Kidney (tissue), 14 donors: ENCODE results near the gene KDM3B. TPM values are rescaled to one million over a fixed set of nuclear protein-coding genes. Genes with fewer than 3 reads are reported as not detected.

Experiments used
- DNase-seq, 5 donors: peaks; one replicate each; pipeline ENCODE4 v3.0.0-alpha.2; 2013 to 2020
- FAIRE-seq: peaks from 2 replicates; lab custom pipeline; 2012; peaks lifted over from hg19 to GRCh38; lab: Jason Lieb, UNC
- H3K27ac ChIP-seq, 2 donors: one replicate each; pipeline ENCODE4 v1.7.0; 2013; ENCODE audit warnings: low read depth in 2 of 2, low read length in 2 of 2, inconsistent platforms in 1 of 2
- H3K27me3 ChIP-seq: one replicate; pipeline ENCODE4 v1.7.1; 2013; ENCODE audit warnings: low read length, inconsistent platforms; ENCODE audit not compliant: control insufficient read depth, insufficient read depth
- H3K36me3 ChIP-seq, 3 donors: one replicate each; pipeline versions ENCODE4 v1.7.0 to v1.7.1; 2013; ENCODE audit warnings: low read length in 3 of 3, control low read depth in 1 of 3, inconsistent platforms in 1 of 3; ENCODE audit not compliant: insufficient read depth in 3 of 3, control insufficient read depth in 2 of 3
- H3K4me1 ChIP-seq, 3 donors: one replicate each; pipeline versions ENCODE4 v1.7.0 to v1.7.1; 2013; ENCODE audit warnings: low read length in 3 of 3, inconsistent platforms in 1 of 3, low read depth in 1 of 3; ENCODE audit not compliant: control insufficient read depth in 2 of 3, insufficient read depth in 2 of 3
- H3K4me3 ChIP-seq, 3 donors: one replicate each; pipeline versions ENCODE4 v1.7.0 to v1.8.1; 2013; ENCODE audit warnings: low read length in 3 of 3, control low read depth in 1 of 3, inconsistent platforms in 1 of 3
- H3K9ac ChIP-seq, 3 donors: one replicate each; pipeline versions ENCODE4 v1.7.0 to v1.7.1; 2013; ENCODE audit warnings: low read length in 3 of 3, control low read depth in 1 of 3, inconsistent platforms in 1 of 3
- H3K9me3 ChIP-seq, 3 donors: one replicate each; pipeline versions ENCODE4 v1.7.0 to v1.7.1; 2013; ENCODE audit warnings: low read length in 3 of 3, control low read depth in 1 of 3, inconsistent platforms in 1 of 3; ENCODE audit not compliant: control insufficient read depth in 2 of 3, insufficient read depth in 1 of 3
- CTCF ChIP-seq: IDR thresholded peaks from 3 replicates; pipeline ENCODE4 v1.5.1; 2012; ENCODE audit warnings: mild to moderate bottlenecking, moderate library complexity, borderline replicate concordance; ENCODE audit not compliant: insufficient read depth; ENCODE audit errors: extremely low read depth
- intact Hi-C: fragments of 100-400 bp; cut with DNase I; formaldehyde crosslinking; loops from one replicate; pipeline ENCODE4 v1.11.1; 2022
- polyA plus RNA-seq: library from polyadenylated mRNA; stranded (reverse); fragments of 350-450 nt; fragmentation: Illumina TruSeq; extraction: RNeasy Lipid Tissue Mini Kit (QIAGEN cat#74804); gene quantifications from one replicate; pipeline ENCODE4 v1.2.3, GENCODE V29; 2014; ENCODE audit warnings: low read depth, low replicate concordance; ENCODE audit not compliant: insufficient read depth
- total RNA-seq: library from RNA; stranded (reverse); fragmentation: NEBNext Ultra II Directional; extraction: Animal tissue kit (Norgen Biotek cat#: 25700); gene quantifications from one replicate; pipeline ENCODE4 v1.2.1, GENCODE V29; 2021
- donor health status: control.
- donor health status: control.
- donor health status: control.
- donor health status: control.
- donor health status: control.
- donor health status: DM: yes; HTN: yes; CAD: no.
- donor health status: Normal renal cell carcinoma (clear cell type).

KDM3B gene
- total and polyA plus RNA-seq, 2 donors from 2014 or later, result 18.5 to 69.6 TPM

- peaks cover 2 to 16% (median 15%) of the 10 kb centered on the region in 3 donors for H3K36me3 ChIP-seq
- intact Hi-C loops, result no loop called here
- H3K27ac ChIP-seq, result no peak overlapping the region
- peak in 4 of 5 donors; percentile 45 to 78 (median 50) for DNase-seq
- H3K27me3 ChIP-seq, result no peaks in the 10 kb centered on the region
- H3K9me3 ChIP-seq, result no peaks in the 10 kb centered on the region
- TF ChIP-seq CTCF, result no peak
- peaks cover 0 to 7% (median 0%) of the 10 kb centered on the region in 3 donors for H3K4me1 ChIP-seq
- FAIRE-seq, result no peak
- H3K9ac ChIP-seq, result no peak overlapping the region
- peak overlapping the region in 2 of 3 donors; percentile 3 to 44 for H3K4me3 ChIP-seq
Observed at GRCh38 chr5:138439477-138440158, 87.1 kb downstream of the KDM3B start.

- Histone ChIP-seq H3K27me3 (no peaks in the 10 kb centered on the region), H3K27ac (no peak overlapping the region), H3K4me3 (no peak overlapping the region), H3K36me3 (peaks cover 0 to 8% (median 7%) of the 10 kb centered on the region in 3 donors), H3K4me1 (peaks cover 0 to 7% (median 0%) of the 10 kb centered on the region in 3 donors), H3K9me3 (no peaks in the 10 kb centered on the region), H3K9ac (no peak overlapping the region)
- intact Hi-C loops, result no loop called here
- DNase-seq (no peak), FAIRE-seq (no peak)
- no peak for TF ChIP-seq CTCF
Observed at GRCh38 chr5:138440159-138441073, 87.9 kb downstream of the KDM3B start.

GRCh38 chr5:138441221-138441620, 88.7 kb downstream of the KDM3B start:
- intact Hi-C loops, result no loop called here
- no peak for FAIRE-seq

More at GRCh38 chr5:138441221-138441620, 88.7 kb downstream of the KDM3B start:
- Histone ChIP-seq H3K9ac (no peak overlapping the region), H3K4me1 (peaks cover 0 to 7% (median 0%) of the 10 kb centered on the region in 3 donors), H3K27me3 (no peaks in the 10 kb centered on the region), H3K9me3 (no peaks in the 10 kb centered on the region), H3K4me3 (no peak overlapping the region), H3K36me3 (no peaks in the 10 kb centered on the region), H3K27ac (no peak overlapping the region)
- no peak for DNase-seq
- no peak for TF ChIP-seq CTCF
